Sigmoid colon (tissue), 4 donors: ENCODE measurements around the gene PTPRH.

Experiments
- EP300 ChIP-seq, 4 donors: sonication (generic); formaldehyde crosslinking; IDR thresholded peaks; one replicate each; pipeline ENCODE4 v1.6.1; 2017; ENCODE audit warnings: antibody characterized with exemption in 4 of 4
- POLR2A ChIP-seq, 2 donors: fragments of 450-650 bp; IDR thresholded peaks; one replicate each; pipeline ENCODE4 v1.6.1; 2016; ENCODE audit warnings: antibody characterized with exemption in 2 of 2, mild to moderate bottlenecking in 2 of 2, moderate library complexity in 2 of 2
- POLR2AphosphoS5 ChIP-seq, 4 donors: sonication (generic); formaldehyde crosslinking; IDR thresholded peaks; one replicate each; pipeline ENCODE4 v1.6.1; 2017; ENCODE audit warnings: antibody characterized with exemption in 4 of 4
- TF ChIP-seq, protein P1 (sequence below), 4 experiments: fragments of 450-650 bp in 3 of 4; fragments of 200-600 bp in 1 of 4; IDR thresholded peaks; one replicate each; pipeline ENCODE4 v1.5.1; 2016 to 2019; ENCODE audit warnings: antibody characterized with exemption in 4 of 4, mild to moderate bottlenecking in 3 of 4, moderate library complexity in 2 of 4

DNA sequence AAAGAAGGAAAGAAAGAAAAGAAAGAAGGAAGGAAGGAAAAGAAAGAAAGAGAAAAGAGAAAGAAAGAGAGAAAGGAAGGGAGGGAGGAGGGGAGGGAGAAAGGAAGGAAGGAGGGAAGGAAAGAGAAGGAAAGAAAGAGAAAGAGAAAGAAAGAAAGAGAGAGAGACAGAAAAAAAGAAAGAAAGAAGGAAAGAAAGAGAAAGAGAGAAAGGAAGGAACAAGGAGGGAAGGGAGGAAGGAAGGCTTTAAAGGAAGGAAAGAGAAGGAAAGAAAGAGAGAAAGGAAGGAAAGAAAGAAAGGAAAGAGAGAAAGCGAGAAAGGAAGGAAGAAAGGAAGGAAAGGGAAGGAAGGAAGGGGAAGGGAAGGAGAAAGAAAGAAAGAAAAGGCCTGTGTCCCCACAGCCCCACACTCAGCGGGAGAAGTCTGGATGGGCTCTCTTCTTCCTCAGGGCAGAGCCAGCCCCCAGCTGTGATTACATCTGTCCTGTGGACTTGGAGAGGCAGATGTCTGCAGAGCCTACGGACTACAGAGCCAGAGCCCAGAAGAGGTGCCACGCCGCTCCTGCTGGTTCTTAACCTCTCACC, 9.6 kb downstream of the PTPRH start:
- TF ChIP-seq, protein P1, sequence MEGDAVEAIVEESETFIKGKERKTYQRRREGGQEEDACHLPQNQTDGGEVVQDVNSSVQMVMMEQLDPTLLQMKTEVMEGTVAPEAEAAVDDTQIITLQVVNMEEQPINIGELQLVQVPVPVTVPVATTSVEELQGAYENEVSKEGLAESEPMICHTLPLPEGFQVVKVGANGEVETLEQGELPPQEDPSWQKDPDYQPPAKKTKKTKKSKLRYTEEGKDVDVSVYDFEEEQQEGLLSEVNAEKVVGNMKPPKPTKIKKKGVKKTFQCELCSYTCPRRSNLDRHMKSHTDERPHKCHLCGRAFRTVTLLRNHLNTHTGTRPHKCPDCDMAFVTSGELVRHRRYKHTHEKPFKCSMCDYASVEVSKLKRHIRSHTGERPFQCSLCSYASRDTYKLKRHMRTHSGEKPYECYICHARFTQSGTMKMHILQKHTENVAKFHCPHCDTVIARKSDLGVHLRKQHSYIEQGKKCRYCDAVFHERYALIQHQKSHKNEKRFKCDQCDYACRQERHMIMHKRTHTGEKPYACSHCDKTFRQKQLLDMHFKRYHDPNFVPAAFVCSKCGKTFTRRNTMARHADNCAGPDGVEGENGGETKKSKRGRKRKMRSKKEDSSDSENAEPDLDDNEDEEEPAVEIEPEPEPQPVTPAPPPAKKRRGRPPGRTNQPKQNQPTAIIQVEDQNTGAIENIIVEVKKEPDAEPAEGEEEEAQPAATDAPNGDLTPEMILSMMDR (IDR thresholded peaks at IDR 0.05) = no peak
- TF ChIP-seq EP300 (IDR thresholded peaks at IDR 0.05) (no peak), POLR2AphosphoS5 (IDR thresholded peaks at IDR 0.05) (no peak), POLR2A (IDR thresholded peaks at IDR 0.05) (no peak)
